ENCODE measurements around the gene CDH23.

Gene CDH23

GRCh38 chr10:71723311-71723710, 326.6 kb downstream of the CDH23 start:
- no peak for TF ChIP-seq CTCF (conservative IDR thresholded peaks at IDR 0.05)
- H3K27ac ChIP-seq: no peak overlapping the region

GRCh38 chr10:71724539-71724938, 327.8 kb downstream of the CDH23 start:
- no peak for TF ChIP-seq CTCF (conservative IDR thresholded peaks at IDR 0.05)
- H3K27ac ChIP-seq: no peak overlapping the region

- no peak for TF ChIP-seq CTCF (conservative IDR thresholded peaks at IDR 0.05)
- no peak overlapping the region for H3K27ac ChIP-seq
Measured at GRCh38 chr10:71725249-71725648, 328.5 kb downstream of the CDH23 start.

GRCh38 chr10:71725998-71726579, 329.4 kb downstream of the CDH23 start:
- H3K27ac ChIP-seq: no peak overlapping the region
- TF ChIP-seq CTCF (conservative IDR thresholded peaks at IDR 0.05): no peak; the same call in 1 of the 2 replicates

- TF ChIP-seq CTCF (conservative IDR thresholded peaks at IDR 0.05): no peak
- no peak overlapping the region for H3K27ac ChIP-seq
Measured at GRCh38 chr10:71726580-71727104, 329.9 kb downstream of the CDH23 start.

- H3K27ac ChIP-seq: no peak overlapping the region
- no peak for TF ChIP-seq CTCF (conservative IDR thresholded peaks at IDR 0.05)
Measured at GRCh38 chr10:71727105-71727737, 330.5 kb downstream of the CDH23 start.

- H3K27ac ChIP-seq: no peak overlapping the region
- no peak for TF ChIP-seq CTCF (conservative IDR thresholded peaks at IDR 0.05)
Measured at GRCh38 chr10:71727738-71728737, 331.3 kb downstream of the CDH23 start.

Measured in VCaP (cell line).